ENCODE data around the gene LRTM2. TPM values are rescaled to one million over a fixed set of nuclear protein-coding genes. Genes with fewer than 3 reads are reported as not detected.

LRTM2 gene
- total RNA-seq, 3 donors from 2014 or later, result not detected

- Histone ChIP-seq H3K4me1 (ENCODE audit: low read depth) (no peaks in the 10 kb centered on the region), H3K9me3 (no peaks in the 10 kb centered on the region), H3K4me3 (no peak overlapping the region), H3K36me3 (ENCODE audit: low read depth) (no peaks in the 10 kb centered on the region)
- no peak for TF ChIP-seq CTCF (IDR thresholded peaks at IDR 0.05)
- DNase-seq (peak in 2 of 3 donors; percentile 14 to 40), ATAC-seq (no peak)
- intact Hi-C loops (cut with DNase I, micrococcal nuclease), result no loop called here
These were observed 12.1 kb upstream of the LRTM2 start for GRCh38 chr12:1808036-1808797.

- H3K4me1 ChIP-seq (ENCODE audit: low read depth), result no peaks in the 10 kb centered on the region
- DNase-seq, result peak in 2 of 3 donors; percentile 24 to 35
- intact Hi-C loops (cut with DNase I, micrococcal nuclease), result no loop called here
- no peaks in the 10 kb centered on the region for H3K36me3 ChIP-seq (ENCODE audit: low read depth)
- no peak for TF ChIP-seq CTCF (IDR thresholded peaks at IDR 0.05)
- no peaks in the 10 kb centered on the region for H3K9me3 ChIP-seq
- no peak overlapping the region for H3K4me3 ChIP-seq
- ATAC-seq, result no peak
These were observed 11.4 kb upstream of the LRTM2 start for GRCh38 chr12:1808798-1809480.

- Histone ChIP-seq H3K9me3 (no peaks in the 10 kb centered on the region), H3K36me3 (ENCODE audit: low read depth) (no peaks in the 10 kb centered on the region), H3K4me1 (ENCODE audit: low read depth) (no peaks in the 10 kb centered on the region), H3K4me3 (no peak overlapping the region)
- DNase-seq (peak in 1 of 3 donors; percentile 28), ATAC-seq (no peak)
- no peak for TF ChIP-seq CTCF (IDR thresholded peaks at IDR 0.05)
- intact Hi-C loops (cut with DNase I, micrococcal nuclease), result no loop called here
These were observed 10.7 kb upstream of the LRTM2 start for GRCh38 chr12:1809591-1810190.

- Histone ChIP-seq H3K36me3 (ENCODE audit: low read depth) (no peaks in the 10 kb centered on the region), H3K9me3 (no peaks in the 10 kb centered on the region), H3K4me3 (no peak overlapping the region), H3K4me1 (ENCODE audit: low read depth) (no peaks in the 10 kb centered on the region)
- peak in 1 of 3 donors; percentile 33 for DNase-seq
- TF ChIP-seq CTCF (IDR thresholded peaks at IDR 0.05), result no peak
- intact Hi-C loops (cut with DNase I, micrococcal nuclease), result no loop called here
- ATAC-seq, result no peak
These were observed 10.0 kb upstream of the LRTM2 start for GRCh38 chr12:1810201-1810930.

- TF ChIP-seq CTCF (IDR thresholded peaks at IDR 0.05), result no peak
- no peaks in the 10 kb centered on the region for H3K9me3 ChIP-seq
- H3K4me3 ChIP-seq, result no peak overlapping the region
- H3K36me3 ChIP-seq (ENCODE audit: low read depth), result no peaks in the 10 kb centered on the region
- DNase-seq (peak in 1 of 3 donors; percentile 44), ATAC-seq (no peak)
- intact Hi-C loops (cut with DNase I, micrococcal nuclease), result no loop called here
- H3K4me1 ChIP-seq (ENCODE audit: low read depth), result no peaks in the 10 kb centered on the region
These were observed 9.5 kb upstream of the LRTM2 start for GRCh38 chr12:1810931-1811280.
